Keratinocyte (primary cell): ENCODE results near the gene HOXB9. TPM values are rescaled to one million over a fixed set of nuclear protein-coding genes. Genes with fewer than 3 reads are reported as not detected.

Source experiments
- DNase-seq: peaks from one replicate; pipeline ENCODE4 v3.0.0-alpha.2; 2011; ENCODE audit warnings: low read depth, missing footprints, low spot score
- FAIRE-seq: peaks from 2 replicates; lab custom pipeline; 2011; peaks lifted over from hg19 to GRCh38; lab: Jason Lieb, UNC
- H2AFZ ChIP-seq: 2 replicates; pipeline ENCODE4 v1.6.0; 2012; ENCODE audit warnings: low read length, control low read depth, inconsistent platforms; ENCODE audit not compliant: control insufficient read depth
- H3K27ac ChIP-seq: 2 replicates; pipeline ENCODE4 v1.5.1; 2011; ENCODE audit warnings: low read length; ENCODE audit not compliant: control insufficient read depth, insufficient read depth
- H3K27me3 ChIP-seq: 3 replicates; pipeline ENCODE4 v1.6.0; 2011; ENCODE audit warnings: low read length; ENCODE audit not compliant: control insufficient read depth, insufficient read depth; ENCODE audit errors: extremely low read depth
- H3K36me3 ChIP-seq, 2 experiments: 2 replicates in 1 of 2; 3 replicates in 1 of 2; pipeline ENCODE4 v1.5.1; 2011; ENCODE audit warnings: low read length in 2 of 2, mild to moderate bottlenecking in 1 of 2; ENCODE audit not compliant: control insufficient read depth in 2 of 2, insufficient read depth in 2 of 2; ENCODE audit errors: extremely low read depth in 1 of 2
- H3K4me1 ChIP-seq: 3 replicates; pipeline ENCODE4 v1.5.1; 2011; ENCODE audit warnings: low read length; ENCODE audit not compliant: control insufficient read depth, insufficient read depth; ENCODE audit errors: extremely low read depth
- H3K4me2 ChIP-seq: 3 replicates; pipeline ENCODE4 v1.6.0; 2011; ENCODE audit warnings: low read depth, low read length; ENCODE audit not compliant: control insufficient read depth, insufficient read depth; ENCODE audit errors: extremely low read depth
- H3K4me3 ChIP-seq, 3 experiments: fragments of 200-600 bp in 1 of 3; sonication (generic) in 1 of 3; 2 replicates in 2 of 3; 3 replicates in 1 of 3; pipeline ENCODE4 v1.5.1; 2011 to 2016; ENCODE audit warnings: low read length in 3 of 3, mild to moderate bottlenecking in 3 of 3, control low read depth in 2 of 3, inconsistent platforms in 1 of 3, low read depth in 1 of 3, mixed read lengths in 1 of 3, mixed run types in 1 of 3, moderate library complexity in 1 of 3; ENCODE audit not compliant: control insufficient read depth in 2 of 3, insufficient read depth in 2 of 3; ENCODE audit errors: extremely low read depth in 1 of 3
- H3K79me2 ChIP-seq: 2 replicates; pipeline ENCODE4 v1.6.0; 2012; ENCODE audit warnings: low read length; ENCODE audit not compliant: control insufficient read depth, insufficient read depth
- H3K9ac ChIP-seq: 3 replicates; pipeline ENCODE4 v1.6.0; 2011; ENCODE audit warnings: low read length; ENCODE audit not compliant: control insufficient read depth, insufficient read depth; ENCODE audit errors: extremely low read depth
- H3K9me1 ChIP-seq: 3 replicates; pipeline ENCODE4 v1.6.0; 2011; ENCODE audit warnings: low read length; ENCODE audit not compliant: control insufficient read depth, insufficient read depth; ENCODE audit errors: extremely low read depth
- H3K9me3 ChIP-seq: 2 replicates; pipeline ENCODE4 v1.5.1; 2012; ENCODE audit warnings: low read depth, low read length; ENCODE audit not compliant: control insufficient read depth
- H4K20me1 ChIP-seq: 3 replicates; pipeline ENCODE4 v1.6.0; 2011; ENCODE audit warnings: low read length; ENCODE audit not compliant: control insufficient read depth, insufficient read depth; ENCODE audit errors: extremely low read depth
- CTCF ChIP-seq, 3 experiments: IDR thresholded peaks in 1 of 3; conservative IDR thresholded peaks in 1 of 3; optimal IDR thresholded peaks in 1 of 3; 2 replicates in 2 of 3; 3 replicates in 1 of 3; pipeline versions ENCODE3 to v1.5.1; 2011; ENCODE audit warnings: low read length in 3 of 3, mild to moderate bottlenecking in 3 of 3, moderate library complexity in 2 of 3, control low read depth in 1 of 3, inconsistent platforms in 1 of 3; ENCODE audit not compliant: insufficient read depth in 2 of 3; ENCODE audit errors: extremely low read depth in 1 of 3
- EZH2 ChIP-seq: IDR thresholded peaks from one replicate; pipeline ENCODE4 v1.6.1; 2012; ENCODE audit warnings: inconsistent platforms, mild to moderate bottlenecking, low read length, moderate library complexity
- dilution Hi-C: fragments of 300-500 bp; cut with MboI; formaldehyde crosslinking; loops from one replicate; pipeline ENCODE4 v1.7.0; 2020; ENCODE audit warnings: low sequenced_read_pairs; ENCODE audit not compliant: extremely low pct_ligation_motif_present
- polyA plus RNA-seq, 5 experiments: library from polyadenylated mRNA; depleted of rRNA in 3 of 5; stranded (reverse) in 3 of 5; stranded (forward) in 1 of 5; unstranded in 1 of 5; fragments of >200 nt; gene quantifications; 1 replicate in 1 of 5; 2 replicates in 3 of 5; 3 replicates in 1 of 5; pipeline versions ENCODE4 v1.2.1 to v1.2.3, GENCODE V29; 2011 to 2012; ENCODE audit warnings: missing spikeins in 2 of 5, low read depth in 1 of 5, low replicate concordance in 1 of 5

Gene HOXB9
- polyA plus RNA-seq, 1 donor (not counting 4 experiments of a cell fraction or from before 2014, with no cell fraction given) = 0.03 TPM

- no peaks in the 10 kb centered on the region for H3K9me3 ChIP-seq
- H3K4me3 ChIP-seq = peak overlapping the region in 2 of 3 experiments; percentile 8 to 42
- DNase-seq (no peak), FAIRE-seq (no peak)
- no peak for TF ChIP-seq EZH2
- no peak for TF ChIP-seq CTCF (optimal IDR thresholded peaks at IDR 0.05 in 1 of 3, IDR thresholded peaks at IDR 0.05 in 1 of 3, conservative IDR thresholded peaks at IDR 0.05 in 1 of 3; ENCODE audit: extremely low read depth in 1 of 3, insufficient read depth in 2 of 3, low read length in 3 of 3)
- H3K9me1 ChIP-seq = no peaks in the 10 kb centered on the region
- dilution Hi-C loops = no loop called here
- peak overlapping the region; percentile 46 for H2AFZ ChIP-seq
- no peak overlapping the region for H3K27ac ChIP-seq
- peak overlapping the region; percentile 82 for H3K4me2 ChIP-seq
- H3K4me1 ChIP-seq = peaks cover 17% of the 10 kb centered on the region
- H4K20me1 ChIP-seq = no peaks in the 10 kb centered on the region
- H3K27me3 ChIP-seq = peaks cover 91% of the 10 kb centered on the region
- H3K36me3 ChIP-seq = peaks cover 0 to 4% of the 10 kb centered on the region in 2 experiments
- no peak overlapping the region for H3K9ac ChIP-seq
- no peaks in the 10 kb centered on the region for H3K79me2 ChIP-seq
Observed at GRCh38 chr17:48596000-48596734, 30.0 kb downstream of the HOXB9 start.

- Histone ChIP-seq H3K27ac (no peak overlapping the region), H3K4me1 (peaks cover 17% of the 10 kb centered on the region), H2AFZ (no peak overlapping the region), H3K9ac (no peak overlapping the region), H4K20me1 (no peaks in the 10 kb centered on the region), H3K4me3 (no peak overlapping the region), H3K9me3 (no peaks in the 10 kb centered on the region), H3K4me2 (no peak overlapping the region), H3K36me3 (peaks cover 0 to 4% of the 10 kb centered on the region in 2 experiments), H3K27me3 (peaks cover 85% of the 10 kb centered on the region), H3K79me2 (no peaks in the 10 kb centered on the region), H3K9me1 (no peaks in the 10 kb centered on the region)
- dilution Hi-C loops = no loop called here
- no peak for FAIRE-seq
- no peak for DNase-seq
- no peak for TF ChIP-seq EZH2
- no peak for TF ChIP-seq CTCF (optimal IDR thresholded peaks at IDR 0.05 in 1 of 3, IDR thresholded peaks at IDR 0.05 in 1 of 3, conservative IDR thresholded peaks at IDR 0.05 in 1 of 3; ENCODE audit: extremely low read depth in 1 of 3, insufficient read depth in 2 of 3, low read length in 3 of 3)
Observed at GRCh38 chr17:48595278-48595999, 30.7 kb downstream of the HOXB9 start.
